Upper lobe of left lung (tissue), 4 donors: Measurements from ENCODE around the gene RNF41.

Experiments used
- POLR2A ChIP-seq, 4 donors: fragments of 450-650 bp; IDR thresholded peaks; one replicate each; pipeline ENCODE4 v1.5.1; 2016 to 2017; ENCODE audit warnings: antibody characterized with exemption in 4 of 4, mild to moderate bottlenecking in 2 of 4
- TF ChIP-seq, protein P1 (sequence below), 6 experiments: fragments of 450-650 bp in 4 of 6; fragments of 200-600 bp in 2 of 6; sonication (generic) in 2 of 6; IDR thresholded peaks; one replicate each; pipeline ENCODE4 v1.5.1; 2016 to 2019; ENCODE audit warnings: antibody characterized with exemption in 6 of 6

DNA sequence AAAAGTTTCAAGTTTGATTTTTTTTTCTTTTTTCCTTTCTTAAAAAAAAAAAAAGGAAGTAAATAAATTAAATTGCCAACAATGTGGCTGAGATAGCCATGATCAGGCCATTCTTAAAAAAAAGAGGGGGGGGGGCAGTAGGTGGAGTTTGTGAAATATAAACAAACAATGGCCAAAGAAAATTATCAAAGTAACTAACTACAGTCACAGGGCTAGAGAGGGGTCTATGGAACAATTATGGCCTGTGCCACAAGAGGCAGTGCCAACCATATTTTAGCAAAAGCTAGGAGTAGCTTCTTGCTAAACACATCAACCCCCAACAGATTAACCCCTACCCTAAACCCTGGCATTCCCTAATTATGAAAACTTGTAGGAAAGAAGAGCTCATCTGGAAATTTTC is 16.3 kb downstream of the RNF41 start:
- TF ChIP-seq POLR2A (IDR thresholded peaks at IDR 0.05): no peak
- TF ChIP-seq, protein P1, sequence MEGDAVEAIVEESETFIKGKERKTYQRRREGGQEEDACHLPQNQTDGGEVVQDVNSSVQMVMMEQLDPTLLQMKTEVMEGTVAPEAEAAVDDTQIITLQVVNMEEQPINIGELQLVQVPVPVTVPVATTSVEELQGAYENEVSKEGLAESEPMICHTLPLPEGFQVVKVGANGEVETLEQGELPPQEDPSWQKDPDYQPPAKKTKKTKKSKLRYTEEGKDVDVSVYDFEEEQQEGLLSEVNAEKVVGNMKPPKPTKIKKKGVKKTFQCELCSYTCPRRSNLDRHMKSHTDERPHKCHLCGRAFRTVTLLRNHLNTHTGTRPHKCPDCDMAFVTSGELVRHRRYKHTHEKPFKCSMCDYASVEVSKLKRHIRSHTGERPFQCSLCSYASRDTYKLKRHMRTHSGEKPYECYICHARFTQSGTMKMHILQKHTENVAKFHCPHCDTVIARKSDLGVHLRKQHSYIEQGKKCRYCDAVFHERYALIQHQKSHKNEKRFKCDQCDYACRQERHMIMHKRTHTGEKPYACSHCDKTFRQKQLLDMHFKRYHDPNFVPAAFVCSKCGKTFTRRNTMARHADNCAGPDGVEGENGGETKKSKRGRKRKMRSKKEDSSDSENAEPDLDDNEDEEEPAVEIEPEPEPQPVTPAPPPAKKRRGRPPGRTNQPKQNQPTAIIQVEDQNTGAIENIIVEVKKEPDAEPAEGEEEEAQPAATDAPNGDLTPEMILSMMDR (IDR thresholded peaks at IDR 0.05): no peak
